HEK293T (cell line): Measurements from ENCODE around the gene TAAR6.
"Not testable (repeated sequence)": the region's sequence is repeated elsewhere in the genome, so short reads cannot be mapped to it uniquely, and the experiment has no call there.

Source experiments
- CTCF ChIA-PET: fragments of 350-600 bp; formaldehyde crosslinking; extraction: SDS; loops from one replicate; lab custom pipeline; 2021; ENCODE audit warnings: antibody characterized with exemption, inconsistent platforms; lab: Yijun Ruan, JAX
- POLR2A ChIA-PET: fragments of 350-600 bp; formaldehyde crosslinking; extraction: SDS; loops from one replicate; lab custom pipeline; 2020; ENCODE audit warnings: antibody characterized with exemption, inconsistent platforms; lab: Yijun Ruan, JAX
- DNase-seq: peaks from one replicate; pipeline ENCODE4 v3.0.0; 2012; ENCODE audit warnings: mixed read lengths; ENCODE audit errors: extremely low spot score
- ARNT ChIP-seq: fragments of 450-650 bp; IDR thresholded peaks from 2 replicates; pipeline ENCODE4 v1.6.1; 2017; ENCODE audit warnings: mild to moderate bottlenecking
- BHLHE40 ChIP-seq: fragments of 450-650 bp; IDR thresholded peaks from 2 replicates; pipeline ENCODE4 v1.6.1; 2016; ENCODE audit warnings: mild to moderate bottlenecking, moderate library complexity, borderline replicate concordance
- CTBP1 ChIP-seq: fragments of 450-650 bp; IDR thresholded peaks from 2 replicates; pipeline ENCODE4 v1.6.1; 2016; ENCODE audit warnings: borderline replicate concordance
- ELF4 ChIP-seq: fragments of 450-650 bp; IDR thresholded peaks from 2 replicates; pipeline ENCODE4 v1.6.1; 2017; ENCODE audit warnings: antibody characterized with exemption
- FOXA1 ChIP-seq: fragments of 450-650 bp; IDR thresholded peaks from 2 replicates; pipeline ENCODE4 v1.6.1; 2016; ENCODE audit warnings: mild to moderate bottlenecking
- FOXK2 ChIP-seq: fragments of 450-650 bp; IDR thresholded peaks from 2 replicates; pipeline ENCODE4 v1.6.1; 2016; ENCODE audit warnings: mild to moderate bottlenecking
- FOXM1 ChIP-seq: fragments of 450-650 bp; IDR thresholded peaks from 2 replicates; pipeline ENCODE4 v1.6.1; 2017; ENCODE audit warnings: mild to moderate bottlenecking, borderline replicate concordance
- HDGF ChIP-seq: fragments of 450-650 bp; IDR thresholded peaks from 2 replicates; pipeline ENCODE4 v1.6.1; 2017; ENCODE audit warnings: antibody characterized with exemption, borderline replicate concordance
- L3MBTL2 ChIP-seq: fragments of 450-650 bp; conservative IDR thresholded peaks from 2 replicates; pipeline ENCODE4 v1.6.1; 2016; ENCODE audit warnings: mild to moderate bottlenecking
- LEF1 ChIP-seq: fragments of 450-650 bp; IDR thresholded peaks from 2 replicates; pipeline ENCODE4 v1.6.1; 2017; ENCODE audit warnings: mild to moderate bottlenecking, borderline replicate concordance
- NFRKB ChIP-seq: fragments of 450-650 bp; IDR thresholded peaks from 2 replicates; pipeline ENCODE4 v1.6.1; 2016; ENCODE audit warnings: mild to moderate bottlenecking, moderate library complexity
- SP1 ChIP-seq: fragments of 450-650 bp; IDR thresholded peaks from 2 replicates; pipeline ENCODE4 v1.6.1; 2017
- SUZ12 ChIP-seq: fragments of 450-650 bp; IDR thresholded peaks from 2 replicates; pipeline ENCODE4 v1.6.1; 2016; ENCODE audit warnings: mild to moderate bottlenecking
- TARDBP ChIP-seq: fragments of 450-650 bp; IDR thresholded peaks from 2 replicates; pipeline ENCODE4 v1.6.1; 2016
- ZNF384 ChIP-seq: fragments of 450-650 bp; IDR thresholded peaks from 2 replicates; pipeline ENCODE4 v1.6.1; 2016
- TF ChIP-seq, protein P1 (sequence below): fragments of 450-650 bp; IDR thresholded peaks from 2 replicates; pipeline ENCODE4 v1.6.1; 2016

The TAAR6 gene

DNA sequence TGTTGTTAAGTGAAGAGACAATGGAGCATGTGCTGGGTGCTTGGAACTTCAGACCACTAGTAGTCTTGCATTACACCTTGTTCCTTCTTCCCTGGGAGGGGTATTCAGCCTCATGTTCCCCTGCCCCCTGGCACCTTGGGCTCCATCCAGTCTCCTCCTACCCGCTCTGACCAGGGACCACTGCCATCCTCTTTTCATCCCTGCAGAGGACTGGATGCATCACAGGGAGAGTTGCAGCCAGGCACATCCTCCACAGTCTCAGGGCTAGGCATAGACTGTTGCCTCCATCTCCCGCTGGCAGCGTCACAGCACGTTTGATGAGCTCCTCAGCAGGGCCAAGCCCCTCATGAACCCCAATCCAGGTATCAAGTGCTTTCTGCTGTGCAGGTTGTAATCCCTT is 18.9 kb upstream of the TAAR6 start:
- TF ChIP-seq ZNF384 (no peak), BHLHE40 (no peak), TARDBP (no peak), SUZ12 (no peak), HDGF (no peak), LEF1 (no peak), CTBP1 (no peak)
- CTCF ChIA-PET, result interaction anchor here (0.9 to 1.0 kb wide), 2 partner anchors 48 to 271 kb away, joined by 3 to 4 read pairs; no protein-coding TSS in a partner anchor
- DNase-seq, result no peak
- POLR2A ChIA-PET, result no interaction called here

DNA sequence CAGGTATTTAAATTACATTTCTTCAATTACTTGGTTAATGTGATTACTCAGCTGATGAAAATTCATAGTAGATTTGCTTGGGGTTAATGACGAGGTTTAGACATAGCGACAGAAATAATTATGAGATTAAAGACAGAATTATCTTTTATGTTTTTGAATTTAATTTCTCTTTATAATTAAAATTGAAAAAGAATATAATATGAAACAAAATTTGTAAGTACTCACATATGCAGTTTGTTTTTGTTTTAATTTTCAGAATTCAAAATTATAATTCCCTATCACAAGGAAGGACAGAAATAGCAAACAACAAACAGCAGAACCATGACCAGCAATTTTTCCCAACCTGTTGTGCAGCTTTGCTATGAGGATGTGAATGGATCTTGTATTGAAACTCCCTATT is 17.8 kb upstream of the TAAR6 start, which contains the start of gene TAAR8:
Gene TAAR8, plus strand, starts transcription at position 301 of the 400 bp plus-strand sequence. Its CDS starts 21 bp downstream, at position 322.
- POLR2A ChIA-PET, result interaction anchor here (1.4 kb wide), 1 partner anchor 13 kb away, joined by 3 read pairs; no protein-coding TSS in a partner anchor
- no peak for TF ChIP-seq L3MBTL2
- CTCF ChIA-PET, result no interaction called here
- no peak for DNase-seq

DNA sequence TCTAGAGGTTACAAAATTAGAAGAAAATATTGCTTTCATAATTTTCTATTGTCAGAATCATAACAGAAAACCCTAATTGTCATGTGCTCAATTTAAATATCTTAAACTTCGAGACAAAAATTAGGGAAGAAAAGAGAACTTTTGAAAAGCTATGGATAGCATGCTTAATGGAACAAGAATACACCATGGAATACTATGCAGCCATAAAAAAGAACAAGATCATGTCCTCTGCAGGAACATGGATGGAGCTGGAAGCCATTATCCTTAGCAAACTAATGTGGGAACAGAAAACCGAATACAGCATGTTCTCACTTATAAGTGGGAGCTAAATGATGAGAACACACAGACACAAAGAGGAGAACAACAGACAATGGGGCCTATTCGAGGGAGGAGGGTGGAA is 10.0 kb upstream of the TAAR6 start:
- DNase-seq, POLR2A ChIA-PET, CTCF ChIA-PET: not testable (repeated sequence)

DNA sequence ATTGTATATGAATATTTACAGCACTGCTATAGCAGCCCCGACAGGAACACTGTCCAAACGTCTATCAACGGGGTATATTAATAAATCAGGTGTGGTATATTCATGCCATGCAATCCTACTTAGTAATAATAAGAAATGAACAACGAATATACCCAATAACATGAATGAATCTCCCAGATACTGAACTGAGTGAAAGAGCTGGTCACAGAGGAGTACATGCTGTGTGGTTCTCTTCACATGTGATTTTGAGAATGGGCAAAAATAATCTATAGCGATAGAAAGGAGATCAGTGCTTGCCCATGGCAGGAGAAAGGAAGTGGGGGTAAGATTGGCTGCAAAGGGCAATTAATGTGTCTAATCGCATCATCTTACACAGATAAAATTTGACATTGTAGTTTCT is 3.7 kb upstream of the TAAR6 start:
- ChIA-PET POLR2A (no interaction called here), CTCF (no interaction called here)
- DNase-seq, result no peak
- TF ChIP-seq ARNT (no peak), CTBP1 (no peak), FOXM1 (no peak), HDGF (no peak), ELF4 (no peak), ZNF384 (no peak), L3MBTL2 (no peak), TARDBP (no peak), SP1 (no peak), FOXA1 (no peak), LEF1 (no peak)

DNA sequence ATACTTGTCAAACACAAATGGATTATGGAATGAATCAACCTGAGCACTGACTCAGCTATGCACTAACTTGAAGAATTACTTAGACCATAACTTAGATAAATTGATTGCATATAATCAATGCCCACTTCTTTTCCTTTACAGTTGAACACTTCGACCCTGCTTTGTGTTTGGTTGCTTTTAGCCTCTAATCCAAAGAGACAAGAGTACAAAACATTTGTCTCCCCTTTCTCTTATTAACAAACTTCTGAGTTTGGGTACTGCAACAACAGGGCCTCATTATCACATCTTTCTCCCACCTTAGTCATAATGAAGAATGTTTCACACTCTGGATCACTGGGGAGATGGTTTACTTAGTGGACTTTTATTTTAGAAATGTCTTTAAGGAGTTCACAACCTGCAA is 2.6 kb upstream of the TAAR6 start:
- ChIA-PET CTCF (no interaction called here), POLR2A (no interaction called here)
- TF ChIP-seq ARNT (no peak), LEF1 (no peak), CTBP1 (no peak), HDGF (no peak), BHLHE40 (no peak), FOXA1 (no peak)
- DNase-seq, result no peak

DNA sequence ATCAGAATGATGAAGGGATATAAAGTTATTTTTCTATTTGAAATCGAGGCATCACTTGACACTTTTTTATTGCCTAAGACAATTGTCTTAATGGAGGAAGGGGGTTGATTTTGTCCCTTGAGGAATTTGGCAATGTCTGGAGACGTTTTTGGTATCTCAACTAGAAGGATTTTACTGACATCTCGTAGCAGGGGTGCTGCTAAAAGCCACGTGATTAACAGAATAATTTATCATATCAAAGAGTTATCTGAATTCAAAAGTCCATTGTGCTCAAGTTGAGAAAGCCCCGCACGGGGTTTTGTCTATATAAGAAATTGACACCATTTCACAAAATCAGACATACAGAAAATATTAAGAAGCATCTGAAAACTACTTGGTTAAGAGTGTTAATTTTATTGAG is 1.5 kb upstream of the TAAR6 start:
- CTCF ChIA-PET, result no interaction called here
- POLR2A ChIA-PET, result no interaction called here
- no peak for DNase-seq
- no peak for TF ChIP-seq ARNT
- TF ChIP-seq TARDBP, result no peak
- no peak for TF ChIP-seq FOXM1
- TF ChIP-seq SUZ12, result no peak
- TF ChIP-seq NFRKB, result no peak
- TF ChIP-seq BHLHE40, result no peak
- no peak for TF ChIP-seq FOXK2
- TF ChIP-seq, protein P1, sequence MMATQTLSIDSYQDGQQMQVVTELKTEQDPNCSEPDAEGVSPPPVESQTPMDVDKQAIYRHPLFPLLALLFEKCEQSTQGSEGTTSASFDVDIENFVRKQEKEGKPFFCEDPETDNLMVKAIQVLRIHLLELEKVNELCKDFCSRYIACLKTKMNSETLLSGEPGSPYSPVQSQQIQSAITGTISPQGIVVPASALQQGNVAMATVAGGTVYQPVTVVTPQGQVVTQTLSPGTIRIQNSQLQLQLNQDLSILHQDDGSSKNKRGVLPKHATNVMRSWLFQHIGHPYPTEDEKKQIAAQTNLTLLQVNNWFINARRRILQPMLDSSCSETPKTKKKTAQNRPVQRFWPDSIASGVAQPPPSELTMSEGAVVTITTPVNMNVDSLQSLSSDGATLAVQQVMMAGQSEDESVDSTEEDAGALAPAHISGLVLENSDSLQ, result no peak
- no peak for TF ChIP-seq ZNF384
- no peak for TF ChIP-seq SP1

DNA sequence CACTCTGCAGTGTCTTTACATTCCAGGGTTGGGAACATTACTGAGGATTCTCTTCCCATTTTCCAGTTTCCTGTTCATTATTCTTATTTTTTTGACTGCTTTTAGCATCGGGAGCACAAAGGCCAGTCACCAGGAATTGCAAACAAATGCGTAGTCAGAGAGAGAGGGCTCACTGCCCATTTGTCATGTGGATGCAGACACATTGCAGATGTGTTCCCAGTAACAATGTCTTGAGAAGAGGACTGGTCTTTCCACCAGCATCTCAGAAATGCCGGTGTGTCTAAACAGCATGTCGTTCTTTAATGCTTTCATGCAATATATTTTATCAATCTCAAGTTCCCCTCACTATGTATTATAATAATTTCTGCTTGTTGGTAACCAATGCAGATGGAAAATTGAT is 952 bp upstream of the TAAR6 start:
- no peak for DNase-seq
- CTCF ChIA-PET, result no interaction called here
- POLR2A ChIA-PET, result no interaction called here

DNA sequence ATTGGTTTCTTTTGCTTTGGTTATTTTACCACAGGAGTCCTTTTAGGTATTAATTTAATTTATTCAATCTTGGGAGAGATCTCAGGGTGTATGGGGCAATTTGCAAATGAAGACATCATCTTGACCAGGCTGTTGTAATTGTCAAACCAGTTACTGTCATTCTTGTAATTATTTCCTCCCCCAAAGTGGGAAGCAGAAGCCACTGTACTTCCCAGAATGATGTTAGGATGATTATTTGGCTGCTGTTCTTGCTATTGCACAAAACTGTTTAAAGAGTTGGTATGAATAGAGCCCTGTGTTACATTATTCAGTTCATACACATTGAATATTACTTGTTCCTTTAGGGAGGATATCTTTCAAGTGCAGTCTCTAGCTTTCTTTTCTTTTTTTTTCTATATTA is 1.7 kb downstream of the TAAR6 start:
- DNase-seq, result no peak
- POLR2A ChIA-PET, result no interaction called here
- TF ChIP-seq FOXK2, result no peak
- TF ChIP-seq, protein P1, result peak; percentile 16; the same call in 1 of the 2 replicates
- CTCF ChIA-PET, result interaction anchor here (0.6 kb wide), 1 partner anchor 27 kb away, joined by 5 read pairs; no protein-coding TSS in a partner anchor

More for the DNA sequence above, 952 bp upstream of the TAAR6 start:
- TF ChIP-seq, protein P1, result no peak
